Caco-2 (cell line): ENCODE results near the gene PPP6R3. TPM values are rescaled to one million over a fixed set of nuclear protein-coding genes. Genes with fewer than 3 reads are reported as not detected.

Experiments
- BruUV-seq: library from RNA; stranded (reverse); fragments of 400-500 nt; replicated peaks from 2 replicates; lab custom pipeline; 2021; lab: Mats Ljungman, UMichigan
- CTCF ChIA-PET: fragments of 300-600 bp; sonication (Branson Sonifier 250); formaldehyde crosslinking; loops from one replicate; lab custom pipeline; 2022; ENCODE audit warnings: antibody characterized with exemption; lab: Charles Lee
- POLR2A ChIA-PET: fragments of 300-600 bp; sonication (Branson Sonifier 250); formaldehyde crosslinking; loops from one replicate; lab custom pipeline; 2022; ENCODE audit warnings: antibody characterized with exemption; lab: Charles Lee
- DNase-seq, 2 experiments: peaks; one replicate each; pipeline versions ENCODE4 v3.0.0 to v3.0.0-alpha.2; 2020 to 2022
- H3K27me3 ChIP-seq: replicated peaks from 2 replicates; pipeline ENCODE4 v1.6.0; 2011; ENCODE audit warnings: low read length; ENCODE audit not compliant: control insufficient read depth, insufficient read depth
- H3K36me3 ChIP-seq: 2 replicates; pipeline ENCODE4 v1.5.1; 2011; ENCODE audit warnings: low read length; ENCODE audit not compliant: control insufficient read depth, insufficient read depth
- H3K4me1 ChIP-seq: fragments of 250-450 bp; sonication (Bioruptor Pico); 2 replicates; pipeline ENCODE4 v1.5.1; 2020; ENCODE audit warnings: mild to moderate bottlenecking
- H3K4me3 ChIP-seq: 2 replicates; pipeline ENCODE4 v1.5.1; 2011; ENCODE audit warnings: low read depth, mild to moderate bottlenecking, control low read depth, low read length
- H3K9me3 ChIP-seq: fragments of 250-450 bp; sonication (Bioruptor Pico); 2 replicates; pipeline ENCODE4 v1.5.1; 2020; ENCODE audit warnings: mild to moderate bottlenecking, moderate library complexity
- H3K27ac Mint-ChIP-seq: one replicate; pipeline ENCODE4 v1.8.0; 2022; ENCODE audit warnings: mixed read lengths; ENCODE audit not compliant: unreplicated experiment
- H3K27me3 Mint-ChIP-seq: one replicate; pipeline ENCODE4 v1.8.0; 2022; ENCODE audit warnings: mixed read lengths; ENCODE audit not compliant: insufficient read depth, unreplicated experiment
- H3K36me3 Mint-ChIP-seq: one replicate; pipeline ENCODE4 v1.8.0; 2022; ENCODE audit warnings: mild to moderate bottlenecking, mixed read lengths; ENCODE audit not compliant: insufficient read depth, unreplicated experiment
- H3K4me1 Mint-ChIP-seq: one replicate; pipeline ENCODE4 v1.8.0; 2022; ENCODE audit warnings: low read depth, mixed read lengths; ENCODE audit not compliant: unreplicated experiment
- H3K4me3 Mint-ChIP-seq: one replicate; pipeline ENCODE4 v1.8.0; 2022; ENCODE audit warnings: mild to moderate bottlenecking, moderate library complexity, mixed read lengths; ENCODE audit not compliant: unreplicated experiment
- H3K9me3 Mint-ChIP-seq: one replicate; pipeline ENCODE4 v1.8.0; 2022; ENCODE audit warnings: mixed read lengths; ENCODE audit not compliant: unreplicated experiment
- CTCF ChIP-seq, 2 experiments: fragments of 200-600 bp in 1 of 2; IDR thresholded peaks; 1 replicate in 1 of 2; 2 replicates in 1 of 2; pipeline versions ENCODE4 v1.5.1 to v1.8.0; 2011 to 2022; ENCODE audit warnings: antibody characterized with exemption in 1 of 2, control low read depth in 1 of 2, inconsistent platforms in 1 of 2, low read depth in 1 of 2, low read length in 1 of 2, mild to moderate bottlenecking in 1 of 2, moderate library complexity in 1 of 2; ENCODE audit not compliant: insufficient read depth in 1 of 2, severe bottlenecking in 1 of 2, unreplicated experiment in 1 of 2
- intact Hi-C: fragments of 100-400 bp; cut with micrococcal nuclease; formaldehyde crosslinking; loops from one replicate; pipeline ENCODE4 v1.10.0; 2022; ENCODE audit not compliant: unreplicated experiment
- total RNA-seq: library from RNA; stranded (reverse); gene quantifications from 2 replicates; pipeline ENCODE4 v1.2.3, GENCODE V29; 2022

PPP6R3 gene
- total RNA-seq, 1 experiment from 2014 or later, result 276 TPM

- H3K9me3 Mint-ChIP-seq, result no peaks in the 10 kb centered on the region
- H3K4me1 Mint-ChIP-seq, result no peaks in the 10 kb centered on the region
- Histone ChIP-seq H3K4me1 (no peaks in the 10 kb centered on the region), H3K27me3 (no peaks in the 10 kb centered on the region), H3K4me3 (no peak overlapping the region), H3K9me3 (no peaks in the 10 kb centered on the region), H3K36me3 (peaks cover 11% of the 10 kb centered on the region)
- ChIA-PET CTCF (no interaction called here), POLR2A (no interaction called here)
- TF ChIP-seq CTCF (IDR thresholded peaks at IDR 0.05; ENCODE audit: insufficient read depth in 1 of 2, low read depth in 1 of 2, low read length in 1 of 2, severe bottlenecking in 1 of 2, unreplicated experiment in 1 of 2), result no peak
- BruUV-seq, result no TSS peak
- H3K27ac Mint-ChIP-seq, result no peak overlapping the region
- no peaks in the 10 kb centered on the region for H3K27me3 Mint-ChIP-seq
- no peak for DNase-seq
- H3K36me3 Mint-ChIP-seq, result peaks cover 68% of the 10 kb centered on the region
- no peak overlapping the region for H3K4me3 Mint-ChIP-seq
- intact Hi-C loops, result no loop called here
Measured at GRCh38 chr11:68442433-68442832, 18.1 kb upstream of the PPP6R3 start.

GRCh38 chr11:68444566-68444965, 16.0 kb upstream of the PPP6R3 start:
- Mint-ChIP-seq H3K36me3 (peaks cover 79% of the 10 kb centered on the region), H3K27me3 (no peaks in the 10 kb centered on the region), H3K4me3 (no peak overlapping the region), H3K4me1 (no peaks in the 10 kb centered on the region), H3K9me3 (no peaks in the 10 kb centered on the region), H3K27ac (no peak overlapping the region)
- no peaks in the 10 kb centered on the region for H3K4me1 ChIP-seq
- BruUV-seq, result no TSS peak
- DNase-seq, result no peak
- no peak overlapping the region for H3K4me3 ChIP-seq
- ChIA-PET CTCF (no interaction called here), POLR2A (no interaction called here)
- H3K36me3 ChIP-seq, result peaks cover 17% of the 10 kb centered on the region
- TF ChIP-seq CTCF (IDR thresholded peaks at IDR 0.05; ENCODE audit: insufficient read depth in 1 of 2, low read depth in 1 of 2, low read length in 1 of 2, severe bottlenecking in 1 of 2, unreplicated experiment in 1 of 2), result no peak
- no peaks in the 10 kb centered on the region for H3K27me3 ChIP-seq
- no peaks in the 10 kb centered on the region for H3K9me3 ChIP-seq
- intact Hi-C loops, result no loop called here

GRCh38 chr11:68445531-68446035, 15.0 kb upstream of the PPP6R3 start:
- H3K27me3 ChIP-seq, result no peaks in the 10 kb centered on the region
- H3K4me3 Mint-ChIP-seq, result no peak overlapping the region
- CTCF ChIA-PET, result no interaction called here
- intact Hi-C loops, result no loop called here
- H3K27me3 Mint-ChIP-seq, result no peaks in the 10 kb centered on the region
- no peaks in the 10 kb centered on the region for H3K9me3 Mint-ChIP-seq
- H3K4me1 ChIP-seq, result no peaks in the 10 kb centered on the region
- POLR2A ChIA-PET, result no interaction called here
- peaks cover 19% of the 10 kb centered on the region for H3K36me3 ChIP-seq
- no peak overlapping the region for H3K27ac Mint-ChIP-seq
- H3K9me3 ChIP-seq, result no peaks in the 10 kb centered on the region
- TF ChIP-seq CTCF (IDR thresholded peaks at IDR 0.05; ENCODE audit: insufficient read depth in 1 of 2, low read depth in 1 of 2, low read length in 1 of 2, severe bottlenecking in 1 of 2, unreplicated experiment in 1 of 2), result no peak
- no TSS peak for BruUV-seq
- H3K4me3 ChIP-seq, result no peak overlapping the region
- H3K4me1 Mint-ChIP-seq, result no peaks in the 10 kb centered on the region
- no peak for DNase-seq
- peaks cover 82% of the 10 kb centered on the region for H3K36me3 Mint-ChIP-seq
